Measurements from ENCODE around the gene BRPF1. TPM values are rescaled to one million over a fixed set of nuclear protein-coding genes. Genes with fewer than 3 reads are reported as not detected.
"Not testable (repeated sequence)": the region's sequence is repeated elsewhere in the genome, so short reads cannot be mapped to it uniquely, and the experiment has no call there.

Gene BRPF1
- total RNA-seq, 4 donors from 2014 or later, result 15.6 to 35.7 (median 17.8) TPM

- TF ChIP-seq CTCF (IDR thresholded peaks at IDR 0.05), result no peak
- ATAC-seq (ENCODE audit: low FRiP score) (no peak), DNase-seq (ENCODE audit: low spot score) (no peak)
Observed at GRCh38 chr3:9765865-9766264, 34.3 kb downstream of the BRPF1 start.

DNA sequence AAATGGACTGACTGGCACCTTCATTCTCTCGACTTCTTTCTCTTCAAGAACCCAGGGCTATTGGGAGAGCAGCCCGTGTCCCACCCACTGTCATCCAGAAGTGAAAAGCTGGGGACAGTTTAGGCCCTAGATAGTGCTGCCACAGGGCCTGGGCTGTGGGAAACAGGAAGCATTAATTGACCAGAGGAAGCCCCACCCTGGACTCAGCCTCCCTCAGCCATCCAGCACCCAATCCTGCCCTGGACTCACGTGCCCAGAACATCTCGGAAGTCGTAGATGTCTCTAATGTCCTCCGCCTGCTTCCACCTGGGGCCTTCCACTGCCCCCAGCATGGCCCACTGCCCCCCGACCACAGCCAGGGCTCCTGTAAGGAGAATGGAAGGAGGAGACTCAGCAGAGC lies 35.9 kb downstream of the BRPF1 start:
- TF ChIP-seq CTCF (IDR thresholded peaks at IDR 0.05), result no peak
- ATAC-seq (ENCODE audit: low FRiP score), result no peak
- DNase-seq (ENCODE audit: low spot score), result no peak

GRCh38 chr3:9768141-9768775 lies 36.7 kb downstream of the BRPF1 start:
- DNase-seq (ENCODE audit: low spot score) (no peak), ATAC-seq (ENCODE audit: low FRiP score) (no peak)
- no peak for TF ChIP-seq CTCF (IDR thresholded peaks at IDR 0.05)

- DNase-seq (ENCODE audit: low spot score), result no peak
- peak; percentile 2 for ATAC-seq (ENCODE audit: low FRiP score)
- TF ChIP-seq CTCF (IDR thresholded peaks at IDR 0.05), result no peak
Observed at GRCh38 chr3:9769012-9769411, 37.5 kb downstream of the BRPF1 start.

DNA sequence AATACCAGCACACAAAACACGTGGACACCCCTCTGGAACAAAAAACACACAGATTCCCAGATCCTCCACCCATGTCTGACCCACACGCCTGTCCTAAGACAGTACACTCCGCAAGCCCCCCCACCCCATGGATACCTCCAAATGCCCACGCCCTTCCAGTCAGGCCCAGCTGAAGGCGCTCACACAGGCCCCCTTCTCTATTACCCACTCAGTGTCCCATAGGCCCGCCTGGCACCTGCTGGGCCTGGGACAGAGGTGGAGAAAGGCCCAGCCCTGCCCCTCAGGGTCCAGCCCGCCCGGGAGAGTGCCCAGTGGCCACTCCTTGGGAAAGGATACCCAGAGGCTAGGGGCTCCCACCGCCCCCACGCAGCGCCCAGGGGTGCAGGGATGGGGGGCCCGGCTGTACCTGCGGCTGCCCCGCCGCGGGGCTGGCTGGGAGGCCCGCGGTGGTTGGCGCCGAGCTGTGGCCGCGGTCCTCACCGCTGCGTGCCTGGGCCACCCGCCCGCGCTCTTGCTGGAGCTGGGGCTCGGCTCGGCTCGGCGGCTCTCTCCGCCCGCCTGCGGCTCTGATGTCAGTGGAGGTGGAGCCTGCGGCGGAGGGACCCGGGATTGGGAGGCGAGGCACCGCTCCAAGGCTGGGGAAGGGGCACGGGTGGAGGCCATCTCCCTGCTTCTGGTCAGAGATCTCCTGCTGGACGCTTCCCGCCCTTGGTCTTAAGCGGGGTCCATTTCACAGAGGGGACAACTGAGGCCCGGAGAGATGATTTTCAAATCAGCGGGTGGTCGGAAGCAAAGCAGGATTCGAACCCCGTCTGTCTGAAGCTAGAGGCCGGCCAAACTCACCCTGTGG lies 38.1 kb downstream of the BRPF1 start, which contains the start of gene CAMK1:
CAMK1 (minus strand) TSS at position 522 of the 850 bp plus-strand sequence. CDS start 2,198 bp downstream, outside the sequence.
- no peak for TF ChIP-seq CTCF (IDR thresholded peaks at IDR 0.05)
- peak; percentile 92 for ATAC-seq (ENCODE audit: low FRiP score)
- peak; percentile 57 for DNase-seq (ENCODE audit: low spot score)

GRCh38 chr3:9770276-9770812 lies 38.8 kb downstream of the BRPF1 start:
- ATAC-seq (ENCODE audit: low FRiP score) (peak; percentile 50), DNase-seq (ENCODE audit: low spot score) (peak; percentile 83)
- TF ChIP-seq CTCF (IDR thresholded peaks at IDR 0.05), result no peak

DNA sequence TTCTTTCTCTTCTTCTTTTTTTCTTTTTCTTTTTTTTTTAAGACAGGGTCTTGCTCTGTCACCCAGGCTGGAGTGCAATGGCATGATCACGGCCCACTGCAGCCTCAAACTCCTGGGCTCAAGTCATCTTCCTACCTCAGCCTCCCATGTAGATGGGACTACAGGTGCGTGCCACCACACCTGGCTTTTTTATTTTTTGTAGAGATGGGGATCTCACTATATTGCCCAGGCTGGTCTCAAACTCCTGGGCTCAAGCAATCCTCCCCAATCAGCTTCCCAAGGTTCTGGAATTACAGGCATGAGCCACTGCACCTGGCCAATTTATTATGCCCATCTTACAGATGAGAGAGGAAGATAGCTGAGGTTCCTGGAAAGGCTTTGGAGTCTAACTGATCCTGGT lies 39.5 kb downstream of the BRPF1 start:
- not testable (repeated sequence) for DNase-seq (ENCODE audit: low spot score); ATAC-seq (ENCODE audit: low FRiP score)

All from omental fat pad (tissue), 4 donors.